PC-3 (cell line): ENCODE data around the gene OR8A1. TPM values are rescaled to one million over a fixed set of nuclear protein-coding genes. Genes with fewer than 3 reads are reported as not detected.
A peak's percentile ranks its signal among the peaks of the same experiment; 100 is the strongest.

Experiments used
- ATAC-seq: fragments of 200-7000 bp; cut with Tn5 transposase; 2 replicates; pipeline ENCODE4 v1.9.1; 2020; ENCODE audit warnings: mild to moderate bottlenecking, moderate library complexity
- Bru-seq: library from RNA; stranded (reverse); fragments of 400-500 nt; gene quantifications from one replicate; lab custom pipeline; 2021; lab: Mats Ljungman, UMichigan
- BruChase-seq, 2 experiments: library from RNA; stranded (reverse); fragments of 400-500 nt; gene quantifications; one replicate each; lab custom pipeline; 2021; lab: Mats Ljungman, UMichigan
- BruUV-seq: library from RNA; stranded (reverse); fragments of 400-500 nt; replicated peaks from 2 replicates; lab custom pipeline; 2021; lab: Mats Ljungman, UMichigan
- CTCF ChIA-PET: fragments of 300-600 bp; sonication (Branson Sonifier 250); formaldehyde crosslinking; loops from one replicate; lab custom pipeline; 2022; ENCODE audit warnings: antibody characterized with exemption; lab: Charles Lee
- POLR2A ChIA-PET: fragments of 300-600 bp; sonication (Branson Sonifier 250); formaldehyde crosslinking; loops from one replicate; lab custom pipeline; 2022; ENCODE audit warnings: antibody characterized with exemption; ENCODE audit not compliant: unreplicated experiment; lab: Charles Lee
- DNase-seq: peaks from one replicate; pipeline ENCODE4 v3.0.0-alpha.2; 2015
- H2AFZ ChIP-seq: fragments of 300-600 bp; sonication (generic); 2 replicates; pipeline ENCODE4 v1.6.0; 2016; ENCODE audit warnings: antibody characterized with exemption, low read length
- H3F3A ChIP-seq: fragments of 300-600 bp; sonication (generic); one replicate; pipeline ENCODE4 v1.6.0; 2017; ENCODE audit warnings: antibody characterized with exemption, low read length, control low read depth, mild to moderate bottlenecking; ENCODE audit not compliant: unreplicated experiment
- H3K27ac ChIP-seq: fragments of 300-600 bp; sonication (generic); 2 replicates; pipeline ENCODE4 v1.5.1; 2016; ENCODE audit warnings: mild to moderate bottlenecking, low read length
- H3K27me3 ChIP-seq: fragments of 300-600 bp; sonication (generic); 2 replicates; pipeline ENCODE4 v1.6.1; 2016; ENCODE audit warnings: low read length, mixed read lengths
- H3K36me3 ChIP-seq: fragments of 300-600 bp; sonication (generic); 2 replicates; pipeline ENCODE4 v1.6.1; 2016; ENCODE audit warnings: low read depth, mixed run types, low read length, mixed read lengths
- H3K4me1 ChIP-seq: fragments of 300-600 bp; sonication (generic); 2 replicates; pipeline ENCODE4 v1.5.1; 2016; ENCODE audit warnings: low read length; ENCODE audit not compliant: insufficient read depth
- H3K4me2 ChIP-seq: fragments of 300-600 bp; sonication (generic); 2 replicates; pipeline ENCODE4 v1.6.0; 2016; ENCODE audit warnings: low read length
- H3K4me3 ChIP-seq: fragments of 300-600 bp; sonication (generic); 2 replicates; pipeline ENCODE4 v1.5.1; 2016; ENCODE audit warnings: mild to moderate bottlenecking, low read length, mixed read lengths
- H3K79me2 ChIP-seq: fragments of 300-600 bp; sonication (generic); 2 replicates; pipeline ENCODE4 v1.6.1; 2017; ENCODE audit warnings: low read length, mixed read lengths
- H3K9ac ChIP-seq: fragments of 300-600 bp; sonication (generic); 2 replicates; pipeline ENCODE4 v1.6.0; 2016; ENCODE audit warnings: mild to moderate bottlenecking, low read length
- H3K9me2 ChIP-seq: fragments of 300-600 bp; sonication (generic); replicated peaks from 2 replicates; pipeline ENCODE4 v1.6.1; 2016; ENCODE audit warnings: mixed run types, low read length, mixed read lengths
- H3K9me3 ChIP-seq: fragments of 300-600 bp; sonication (generic); 2 replicates; pipeline ENCODE4 v1.6.1; 2016; ENCODE audit warnings: low read length, mixed read lengths
- H4K20me1 ChIP-seq: fragments of 300-600 bp; sonication (generic); 2 replicates; pipeline ENCODE4 v1.6.1; 2016; ENCODE audit warnings: low read length, mixed read lengths
- EZH2 ChIP-seq: fragments of 300-600 bp; sonication (generic); IDR thresholded peaks from one replicate; pipeline ENCODE4 v1.6.1; 2017; ENCODE audit warnings: antibody characterized with exemption, mild to moderate bottlenecking, low read length; ENCODE audit not compliant: unreplicated experiment
- EZH2phosphoT487 ChIP-seq: fragments of 300-600 bp; sonication (generic); IDR thresholded peaks from 2 replicates; pipeline ENCODE4 v1.6.1; 2018; ENCODE audit warnings: mild to moderate bottlenecking, antibody characterized with exemption, low read length, borderline replicate concordance
- intact Hi-C: fragments of 100-400 bp; cut with micrococcal nuclease; formaldehyde crosslinking; loops from 2 replicates; pipeline ENCODE4 v1.9.0; 2023
- long read RNA-seq: library from polyadenylated mRNA; unstranded; transcript quantifications from one replicate; pipeline ENCODE4 v2.0.0, GENCODE V29; 2021; ENCODE audit not compliant: unreplicated experiment
- total RNA-seq: library from RNA; depleted of rRNA; stranded (reverse); fragments of >200 nt; gene quantifications from 2 replicates; pipeline ENCODE4 v1.2.3, GENCODE V29; 2014; rRNA removed
- TF ChIP-seq, protein P1 (sequence below): fragments of 300-600 bp; sonication (generic); conservative IDR thresholded peaks from 2 replicates; pipeline ENCODE4 v1.5.1; 2017; ENCODE audit warnings: antibody characterized with exemption, low read depth, mild to moderate bottlenecking, low read length

OR8A1 gene
- total RNA-seq (0.04 TPM in 1 of 2 replicates, not detected in the other), Bru-seq, nascent RNA (percentile 32 among the genes with signal in this experiment), BruChase-seq, experiment 1, labeled RNA remaining after a 6-hour chase (percentile 31 among the genes with signal in this experiment), BruChase-seq, experiment 2, labeled RNA remaining after a 2-hour chase (percentile 38 among the genes with signal in this experiment)
- long read RNA-seq, result 0 reads

DNA sequence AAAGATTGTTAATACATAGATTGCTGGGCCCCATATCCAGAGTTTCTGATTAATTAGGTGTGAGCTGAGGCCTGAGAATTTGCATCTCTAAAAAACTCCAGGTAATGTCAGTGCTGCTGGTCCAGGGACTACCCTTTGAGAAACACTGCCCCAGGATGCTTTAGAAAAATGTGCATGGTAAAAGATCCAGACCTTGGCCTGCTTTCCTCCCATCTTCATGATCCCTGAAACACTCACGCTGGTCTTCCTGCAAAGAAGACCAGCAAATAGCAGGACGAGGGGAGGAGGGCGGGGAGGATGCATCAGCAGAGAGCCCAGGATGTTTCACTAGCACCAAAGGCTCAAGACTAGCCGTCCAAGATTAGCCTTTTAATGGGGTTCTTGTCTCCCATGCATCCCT is at the start of gene OR8A1:
OR8A1 (plus strand) TSS at position 301 of the 400 bp plus-strand sequence. CDS start 123 bp downstream, outside the sequence.
- CTCF ChIA-PET, result interaction anchor here (0.6 kb wide), 1 partner anchor 268 kb away, joined by 5 read pairs; no protein-coding TSS in a partner anchor
- intact Hi-C loops, result no loop called here

DNA sequence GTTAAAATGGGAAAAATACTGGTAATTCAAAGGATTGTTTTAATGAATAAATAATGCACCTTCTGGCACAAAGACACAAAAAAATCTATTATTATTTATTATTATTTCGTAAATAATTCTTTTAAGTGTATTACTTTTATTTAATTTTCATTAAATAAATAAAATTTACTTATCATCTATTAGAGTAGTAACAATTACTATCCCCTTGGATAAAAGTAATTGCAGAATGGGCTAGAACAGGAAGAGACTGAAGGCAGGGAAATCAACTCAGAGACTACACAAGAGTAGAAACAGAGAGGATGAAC is 49.3 kb upstream of the OR8A1 start:
- no peak overlapping the region for H2AFZ ChIP-seq
- H4K20me1 ChIP-seq, result no peaks in the 10 kb centered on the region
- no peaks in the 10 kb centered on the region for H3K79me2 ChIP-seq
- intact Hi-C loops, result no loop called here
- ATAC-seq (no peak), DNase-seq (no peak)
- ChIA-PET POLR2A (no interaction called here), CTCF (no interaction called here)
- no peaks in the 10 kb centered on the region for H3K9me3 ChIP-seq
- H3K4me2 ChIP-seq, result no peak overlapping the region
- TF ChIP-seq, protein P1, sequence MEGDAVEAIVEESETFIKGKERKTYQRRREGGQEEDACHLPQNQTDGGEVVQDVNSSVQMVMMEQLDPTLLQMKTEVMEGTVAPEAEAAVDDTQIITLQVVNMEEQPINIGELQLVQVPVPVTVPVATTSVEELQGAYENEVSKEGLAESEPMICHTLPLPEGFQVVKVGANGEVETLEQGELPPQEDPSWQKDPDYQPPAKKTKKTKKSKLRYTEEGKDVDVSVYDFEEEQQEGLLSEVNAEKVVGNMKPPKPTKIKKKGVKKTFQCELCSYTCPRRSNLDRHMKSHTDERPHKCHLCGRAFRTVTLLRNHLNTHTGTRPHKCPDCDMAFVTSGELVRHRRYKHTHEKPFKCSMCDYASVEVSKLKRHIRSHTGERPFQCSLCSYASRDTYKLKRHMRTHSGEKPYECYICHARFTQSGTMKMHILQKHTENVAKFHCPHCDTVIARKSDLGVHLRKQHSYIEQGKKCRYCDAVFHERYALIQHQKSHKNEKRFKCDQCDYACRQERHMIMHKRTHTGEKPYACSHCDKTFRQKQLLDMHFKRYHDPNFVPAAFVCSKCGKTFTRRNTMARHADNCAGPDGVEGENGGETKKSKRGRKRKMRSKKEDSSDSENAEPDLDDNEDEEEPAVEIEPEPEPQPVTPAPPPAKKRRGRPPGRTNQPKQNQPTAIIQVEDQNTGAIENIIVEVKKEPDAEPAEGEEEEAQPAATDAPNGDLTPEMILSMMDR, result no peak
- no peak for TF ChIP-seq EZH2phosphoT487
- TF ChIP-seq EZH2, result no peak
- H3K4me1 ChIP-seq, result no peaks in the 10 kb centered on the region
- peaks cover 96% of the 10 kb centered on the region for H3K27me3 ChIP-seq
- H3K4me3 ChIP-seq, result no peak overlapping the region
- H3K9me2 ChIP-seq, result no peaks in the 10 kb centered on the region
- no TSS peak for BruUV-seq
- H3F3A ChIP-seq, result no peaks in the 10 kb centered on the region
- H3K36me3 ChIP-seq, result no peaks in the 10 kb centered on the region
- no peak overlapping the region for H3K9ac ChIP-seq
- H3K27ac ChIP-seq, result no peak overlapping the region

More for the DNA sequence above, at the start of gene OR8A1:
- Histone ChIP-seq H3F3A (no peaks in the 10 kb centered on the region), H3K79me2 (no peaks in the 10 kb centered on the region), H3K4me3 (no peak within 1 kb of the TSS), H3K4me2 (no peak within 1 kb of the TSS), H4K20me1 (no peaks in the 10 kb centered on the region), H3K4me1 (no peaks in the 10 kb centered on the region), H3K9ac (no peak within 1 kb of the TSS), H2AFZ (no peak within 1 kb of the TSS), H3K9me3 (no peaks in the 10 kb centered on the region), H3K27me3 (peaks cover 90% of the 10 kb centered on the region), H3K9me2 (no peaks in the 10 kb centered on the region), H3K27ac (no peak within 1 kb of the TSS), H3K36me3 (no peaks in the 10 kb centered on the region)
- no peak for TF ChIP-seq EZH2phosphoT487
- no peak for TF ChIP-seq EZH2
- TF ChIP-seq, protein P1, result no peak
- DNase-seq (no peak), ATAC-seq (no peak)
- POLR2A ChIA-PET, result no interaction called here
- BruUV-seq, result no TSS peak

DNA sequence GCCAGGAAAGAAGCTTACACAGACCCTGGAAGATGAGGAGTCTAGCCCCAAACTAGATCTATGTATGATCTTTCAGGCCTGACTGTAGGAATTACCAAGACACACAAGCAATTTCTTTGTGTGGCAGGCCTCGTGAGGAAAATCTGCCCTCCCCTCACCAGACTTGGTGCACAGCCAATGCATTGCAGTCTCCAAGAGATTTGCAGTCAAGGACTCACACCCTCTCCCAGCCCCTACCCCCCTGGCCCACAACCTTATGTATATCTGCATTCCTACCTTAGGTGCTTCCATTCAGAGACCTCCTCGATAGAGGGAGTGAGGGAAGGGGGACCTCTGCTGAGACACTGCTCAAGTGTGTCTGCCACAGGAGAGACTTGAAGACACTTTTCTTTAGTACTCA is 36.2 kb upstream of the OR8A1 start:
- Histone ChIP-seq H3K9me3 (no peaks in the 10 kb centered on the region), H3K4me2 (no peak overlapping the region)
- POLR2A ChIA-PET, result no interaction called here

More for the DNA sequence above, 36.2 kb upstream of the OR8A1 start:
- intact Hi-C loops, result no loop called here
- no peaks in the 10 kb centered on the region for H4K20me1 ChIP-seq
- no TSS peak for BruUV-seq
- DNase-seq, result no peak
- H3K4me1 ChIP-seq, result no peaks in the 10 kb centered on the region
- H3K9me2 ChIP-seq, result no peaks in the 10 kb centered on the region
- H3K36me3 ChIP-seq, result no peaks in the 10 kb centered on the region
- ATAC-seq, result no peak
- no peaks in the 10 kb centered on the region for H3K79me2 ChIP-seq
- H3K27ac ChIP-seq, result no peak overlapping the region
- no peaks in the 10 kb centered on the region for H3F3A ChIP-seq
- CTCF ChIA-PET, result no interaction called here
- H3K9ac ChIP-seq, result no peak overlapping the region
- H3K4me3 ChIP-seq, result no peak overlapping the region
- no peak overlapping the region for H2AFZ ChIP-seq
- TF ChIP-seq, protein P1, result no peak
- TF ChIP-seq EZH2phosphoT487 (no peak), EZH2 (no peak)
- H3K27me3 ChIP-seq, result peaks cover 86% of the 10 kb centered on the region
